H1 (cell line): Measurements from ENCODE around the gene MARK3.

Source experiments
- CREB1 ChIP-seq: IDR thresholded peaks from 2 replicates; pipeline ENCODE4 v1.6.1; 2012; ENCODE audit warnings: inconsistent platforms
- CTCF ChIP-seq, 3 experiments: IDR thresholded peaks; 1 replicate in 2 of 3; 2 replicates in 1 of 3; pipeline versions ENCODE4 v1.5.1 to v1.6.1; 2011; ENCODE audit warnings: low read length in 3 of 3, mild to moderate bottlenecking in 3 of 3, inconsistent platforms in 2 of 3, low read depth in 1 of 3, moderate library complexity in 1 of 3; ENCODE audit not compliant: insufficient read depth in 1 of 3; ENCODE audit errors: control extremely low read depth in 1 of 3
- EZH2 ChIP-seq: fragments of 200-600 bp; sonication (generic); IDR thresholded peaks from 2 replicates; pipeline ENCODE4 v1.7.1; 2012; ENCODE audit warnings: low read depth, mild to moderate bottlenecking, moderate library complexity, low read length, inconsistent platforms; ENCODE audit not compliant: severe bottlenecking
- GABPA ChIP-seq: IDR thresholded peaks from 2 replicates; pipeline ENCODE4 v1.6.1; 2011; ENCODE audit warnings: mild to moderate bottlenecking, low read length, moderate library complexity, borderline replicate concordance; ENCODE audit not compliant: insufficient read depth
- POLR2A ChIP-seq, 2 experiments: IDR thresholded peaks; 1 replicate in 1 of 2; 2 replicates in 1 of 2; pipeline ENCODE4 v1.6.1; 2011; ENCODE audit warnings: low read depth in 2 of 2, low read length in 2 of 2, mild to moderate bottlenecking in 2 of 2; ENCODE audit errors: control extremely low read depth in 1 of 2
- POLR2AphosphoS5 ChIP-seq: IDR thresholded peaks from 2 replicates; pipeline ENCODE4 v1.6.1; 2011; ENCODE audit warnings: low read depth, low read length
- RAD21 ChIP-seq, 2 experiments: IDR thresholded peaks in 1 of 2; conservative IDR thresholded peaks in 1 of 2; 2 replicates each; pipeline ENCODE4 v1.6.1; 2011; ENCODE audit warnings: low read depth in 2 of 2, low read length in 2 of 2, improper control_type of control experiment in 1 of 2, inconsistent platforms in 1 of 2, mild to moderate bottlenecking in 1 of 2, moderate library complexity in 1 of 2
- SIN3A ChIP-seq, 2 experiments: IDR thresholded peaks in 1 of 2; conservative IDR thresholded peaks in 1 of 2; 2 replicates each; pipeline ENCODE4 v1.6.1; 2011 to 2012; ENCODE audit warnings: low read length in 2 of 2, improper control_type of control experiment in 1 of 2, low read depth in 1 of 2, mild to moderate bottlenecking in 1 of 2
- SRF ChIP-seq: IDR thresholded peaks from 2 replicates; pipeline ENCODE4 v1.6.1; 2011; ENCODE audit warnings: mild to moderate bottlenecking, low read depth, low read length, moderate library complexity

- TF ChIP-seq CTCF (IDR thresholded peaks at IDR 0.05; ENCODE audit: control extremely low read depth in 1 of 3, insufficient read depth in 1 of 3, low read depth in 1 of 3, low read length in 3 of 3) (no peak), POLR2A (IDR thresholded peaks at IDR 0.05; ENCODE audit: control extremely low read depth in 1 of 2, low read depth in 2 of 2, low read length in 2 of 2) (no peak), POLR2AphosphoS5 (no peak), CREB1 (no peak), RAD21 (IDR thresholded peaks at IDR 0.05 in 1 of 2, conservative IDR thresholded peaks at IDR 0.05 in 1 of 2; ENCODE audit: low read depth in 2 of 2, low read length in 2 of 2) (no peak), EZH2 (no peak), GABPA (no peak), SRF (no peak), SIN3A (conservative IDR thresholded peaks at IDR 0.05 in 1 of 2, IDR thresholded peaks at IDR 0.05 in 1 of 2; ENCODE audit: low read depth in 1 of 2, low read length in 2 of 2) (no peak)
These were observed 107.1 kb downstream of the MARK3 start for GRCh38 chr14:103492156-103492925.
